ENCODE results near the gene RBKS.
"Not testable (repeated sequence)": the region's sequence is repeated elsewhere in the genome, so short reads cannot be mapped to it uniquely, and the experiment has no call there.

RBKS gene

GRCh38 chr2:27762951-27763906 is 127.0 kb downstream of the RBKS start:
- no peak for DNase-seq (ENCODE audit: low read depth)

GRCh38 chr2:27756544-27757498 is 133.4 kb downstream of the RBKS start:
- no peak for DNase-seq (ENCODE audit: low read depth)

GRCh38 chr2:27756091-27756490 is 134.1 kb downstream of the RBKS start:
- no peak for DNase-seq (ENCODE audit: low read depth)

- no peak for DNase-seq (ENCODE audit: low read depth)
Measured at GRCh38 chr2:27754831-27755230, 135.4 kb downstream of the RBKS start.

- peak; percentile 60 for DNase-seq (ENCODE audit: low read depth)
Measured at GRCh38 chr2:27754138-27754588, 136.0 kb downstream of the RBKS start.

- DNase-seq (ENCODE audit: low read depth), result no peak
Measured at GRCh38 chr2:27752551-27753237, 137.5 kb downstream of the RBKS start.

- no peak for DNase-seq (ENCODE audit: low read depth)
Measured at GRCh38 chr2:27751377-27751776, 138.8 kb downstream of the RBKS start.

- not testable (repeated sequence) for DNase-seq (ENCODE audit: low read depth)
Measured at GRCh38 chr2:27748803-27749554, 141.2 kb downstream of the RBKS start.

GRCh38 chr2:27747827-27748352 is 142.3 kb downstream of the RBKS start:
- DNase-seq (ENCODE audit: low read depth), result no peak

- DNase-seq (ENCODE audit: low read depth), result no peak
Measured at GRCh38 chr2:27746325-27746724, 143.9 kb downstream of the RBKS start.

- not testable (repeated sequence) for DNase-seq (ENCODE audit: low read depth)
Measured at GRCh38 chr2:27745494-27745893, 144.7 kb downstream of the RBKS start.

- DNase-seq (ENCODE audit: low read depth), result no peak
Measured at GRCh38 chr2:27742571-27742970, 147.6 kb downstream of the RBKS start.

- DNase-seq (ENCODE audit: low read depth), result no peak
Measured at GRCh38 chr2:27741673-27742072, 148.5 kb downstream of the RBKS start.

GRCh38 chr2:27739058-27739373 is 151.2 kb downstream of the RBKS start:
- no peak for DNase-seq (ENCODE audit: low read depth)

- DNase-seq (ENCODE audit: low read depth), result no peak
Measured at GRCh38 chr2:27738349-27739057, 151.7 kb downstream of the RBKS start.

GRCh38 chr2:27737676-27738348 is 152.4 kb downstream of the RBKS start:
- DNase-seq (ENCODE audit: low read depth), result no peak

GRCh38 chr2:27736890-27737204 is 153.3 kb downstream of the RBKS start:
- no peak for DNase-seq (ENCODE audit: low read depth)

- no peak for DNase-seq (ENCODE audit: low read depth)
Measured at GRCh38 chr2:27736031-27736889, 153.9 kb downstream of the RBKS start.

GRCh38 chr2:27735263-27735904 is 154.8 kb downstream of the RBKS start:
- DNase-seq (ENCODE audit: low read depth), result peak; percentile 44

Data from stimulated activated CD8-positive, alpha-beta memory T cell treated with anti-CD3 and anti-CD28 coated beads, Interleukin-4, amount 100 ng/mL, for 24 hours (primary cell).